Spleen (tissue), 7 donors: ENCODE results near the gene TSPOAP1.

Source experiments
- POLR2A ChIP-seq, 3 donors: fragments of 450-650 bp; IDR thresholded peaks; one replicate each; pipeline ENCODE4 v1.5.1; 2017; ENCODE audit warnings: antibody characterized with exemption in 3 of 3, mild to moderate bottlenecking in 1 of 3
- POLR2AphosphoS5 ChIP-seq, 3 donors: sonication (generic); formaldehyde crosslinking; IDR thresholded peaks; one replicate each; pipeline ENCODE4 v1.5.1; 2017; ENCODE audit warnings: antibody characterized with exemption in 3 of 3
- TF ChIP-seq, protein P1 (sequence below), 11 experiments: fragments of 200-600 bp in 7 of 11; fragments of 450-650 bp in 4 of 11; sonication (generic) in 4 of 11; IDR thresholded peaks in 8 of 11; conservative IDR thresholded peaks in 3 of 11; 1 replicate in 7 of 11; 2 replicates in 4 of 11; pipeline versions ENCODE4 v1.4.0 to v1.8.0; 2016 to 2021; ENCODE audit warnings: antibody characterized with exemption in 11 of 11, inconsistent platforms in 4 of 11, mild to moderate bottlenecking in 1 of 11
- donor health status: DM: no; HTN: no; CAD: no; lungs with moderate emphysema.
- donor health status: DM: no; HTN: no; CAD: no.
- donor health status: DM: no; HTN: no; CAD: no.

- TF ChIP-seq POLR2A (IDR thresholded peaks at IDR 0.05) (no peak), POLR2AphosphoS5 (IDR thresholded peaks at IDR 0.05) (no peak)
- TF ChIP-seq, protein P1, sequence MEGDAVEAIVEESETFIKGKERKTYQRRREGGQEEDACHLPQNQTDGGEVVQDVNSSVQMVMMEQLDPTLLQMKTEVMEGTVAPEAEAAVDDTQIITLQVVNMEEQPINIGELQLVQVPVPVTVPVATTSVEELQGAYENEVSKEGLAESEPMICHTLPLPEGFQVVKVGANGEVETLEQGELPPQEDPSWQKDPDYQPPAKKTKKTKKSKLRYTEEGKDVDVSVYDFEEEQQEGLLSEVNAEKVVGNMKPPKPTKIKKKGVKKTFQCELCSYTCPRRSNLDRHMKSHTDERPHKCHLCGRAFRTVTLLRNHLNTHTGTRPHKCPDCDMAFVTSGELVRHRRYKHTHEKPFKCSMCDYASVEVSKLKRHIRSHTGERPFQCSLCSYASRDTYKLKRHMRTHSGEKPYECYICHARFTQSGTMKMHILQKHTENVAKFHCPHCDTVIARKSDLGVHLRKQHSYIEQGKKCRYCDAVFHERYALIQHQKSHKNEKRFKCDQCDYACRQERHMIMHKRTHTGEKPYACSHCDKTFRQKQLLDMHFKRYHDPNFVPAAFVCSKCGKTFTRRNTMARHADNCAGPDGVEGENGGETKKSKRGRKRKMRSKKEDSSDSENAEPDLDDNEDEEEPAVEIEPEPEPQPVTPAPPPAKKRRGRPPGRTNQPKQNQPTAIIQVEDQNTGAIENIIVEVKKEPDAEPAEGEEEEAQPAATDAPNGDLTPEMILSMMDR (IDR thresholded peaks at IDR 0.05 in 8 of 11, conservative IDR thresholded peaks at IDR 0.05 in 3 of 11), result no peak
Measured at GRCh38 chr17:58301504-58302150, 27.0 kb downstream of the TSPOAP1 start.
